GM20000 (cell line): ENCODE results near the gene MRPL50.

Source experiments
- DNase-seq: peaks from one replicate; pipeline ENCODE4 v3.0.0; 2012; ENCODE audit warnings: low spot score
- CTCF ChIP-seq: IDR thresholded peaks from 2 replicates; pipeline ENCODE4 v1.5.1; 2012; ENCODE audit warnings: mild to moderate bottlenecking, control low read depth; ENCODE audit errors: extremely low read depth, missing control alignments

The MRPL50 gene

GRCh38 chr9:101354143-101354764, 44.2 kb downstream of the MRPL50 start:
- TF ChIP-seq CTCF = no peak
- DNase-seq = no peak

GRCh38 chr9:101353683-101354082, 44.7 kb downstream of the MRPL50 start:
- DNase-seq = no peak
- TF ChIP-seq CTCF = no peak

GRCh38 chr9:101352892-101353463, 45.4 kb downstream of the MRPL50 start:
- no peak for DNase-seq
- no peak for TF ChIP-seq CTCF

GRCh38 chr9:101350285-101350684, 48.1 kb downstream of the MRPL50 start:
- TF ChIP-seq CTCF = no peak
- no peak for DNase-seq

GRCh38 chr9:101342595-101342994, 55.8 kb downstream of the MRPL50 start:
- no peak for DNase-seq
- no peak for TF ChIP-seq CTCF

GRCh38 chr9:101341958-101342357, 56.5 kb downstream of the MRPL50 start:
- no peak for TF ChIP-seq CTCF
- no peak for DNase-seq
